GM12891 (cell line): ENCODE measurements around the gene SDHAF3.

Experiments used
- POLR2A ChIP-seq: IDR thresholded peaks from 2 replicates; pipeline ENCODE4 v1.6.1; 2011; ENCODE audit warnings: low read depth, low read length, control low read depth
- POLR2AphosphoS5 ChIP-seq: IDR thresholded peaks from 2 replicates; pipeline ENCODE4 v1.6.1; 2011; ENCODE audit warnings: low read depth, low read length, control low read depth
- POU2F2 ChIP-seq: IDR thresholded peaks from 2 replicates; pipeline ENCODE4 v1.6.1; 2011; ENCODE audit warnings: low read depth, mild to moderate bottlenecking, control low read depth, low read length, moderate library complexity
- SPI1 ChIP-seq: IDR thresholded peaks from 2 replicates; pipeline ENCODE4 v1.6.1; 2011; ENCODE audit warnings: low read depth, low read length, control low read depth
- TAF1 ChIP-seq: IDR thresholded peaks from 2 replicates; pipeline ENCODE4 v1.6.1; 2011; ENCODE audit warnings: low read depth, low read length, control low read depth

GRCh38 chr7:97145068-97145467 is 27.6 kb downstream of the SDHAF3 start:
- no peak for TF ChIP-seq POLR2A
- no peak for TF ChIP-seq POLR2AphosphoS5
- TF ChIP-seq TAF1, result no peak
- TF ChIP-seq SPI1, result no peak
- TF ChIP-seq POU2F2, result no peak
